Stimulated activated effector memory CD8-positive, alpha-beta T cell treated with anti-CD3 and anti-CD28 coated beads, Interleukin-12 subunit alpha, Interleukin-12 subunit beta, amount 100 ng/mL, for 72 hours (primary cell): Measurements from ENCODE around the gene GARIN5B.

Source experiments
- ATAC-seq: fragments of 150-1000 bp; cut with Tn5 transposase; 2 replicates; pipeline ENCODE4 v1.10.0; 2021
- DNase-seq, 2 donors: peaks; one replicate each; pipeline ENCODE4 v3.0.0; 2021 to 2022; ENCODE audit warnings: low spot score in 2 of 2
- H3K27ac Mint-ChIP-seq: one replicate; pipeline ENCODE4 v1.8.0; 2022; ENCODE audit warnings: mild to moderate bottlenecking, mixed read lengths
- H3K36me3 Mint-ChIP-seq: one replicate; pipeline ENCODE4 v1.8.0; 2022; ENCODE audit warnings: mild to moderate bottlenecking, mixed read lengths
- H3K4me1 Mint-ChIP-seq: one replicate; pipeline ENCODE4 v1.8.0; 2022; ENCODE audit warnings: mixed read lengths
- H3K4me3 Mint-ChIP-seq: one replicate; pipeline ENCODE4 v1.8.0; 2022; ENCODE audit warnings: mild to moderate bottlenecking, mixed read lengths
- H3K9me3 Mint-ChIP-seq: one replicate; pipeline ENCODE4 v1.8.0; 2022; ENCODE audit warnings: mixed read lengths

The GARIN5B gene

DNA sequence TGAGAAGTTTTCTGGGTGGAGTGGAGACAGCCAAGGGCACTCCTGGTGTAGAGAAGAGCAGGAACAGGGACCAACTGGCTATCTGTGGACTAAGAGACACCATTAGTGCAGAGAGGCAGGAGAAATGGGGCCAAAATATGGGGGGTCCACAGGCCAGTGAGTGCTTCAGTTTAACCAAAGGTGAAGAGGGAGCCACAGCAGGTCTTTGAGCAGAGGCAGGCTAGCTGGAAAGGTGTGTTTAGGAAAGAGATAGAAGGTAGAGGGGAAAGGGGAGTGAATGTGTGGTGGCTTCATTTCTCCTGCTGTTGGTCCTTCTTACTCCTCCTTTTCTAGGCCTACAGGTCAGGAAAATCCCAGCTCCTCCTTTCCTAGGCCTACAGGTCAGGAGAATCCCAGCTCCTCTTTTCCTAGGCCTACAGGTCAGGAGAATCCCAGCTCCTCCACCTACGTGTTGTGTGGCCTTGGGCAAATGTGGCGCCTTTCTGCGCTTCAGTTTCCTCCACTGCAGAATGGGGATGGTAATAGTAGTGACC is 19.5 kb upstream of the GARIN5B start:
- DNase-seq, result no peak
- Mint-ChIP-seq H3K4me3 (peak overlapping the region; percentile 99), H3K36me3 (peaks cover 32% of the 10 kb centered on the region), H3K4me1 (peaks cover 58% of the 10 kb centered on the region), H3K27ac (peak overlapping the region; percentile 100), H3K9me3 (no peaks in the 10 kb centered on the region)
- no peak for ATAC-seq

DNA sequence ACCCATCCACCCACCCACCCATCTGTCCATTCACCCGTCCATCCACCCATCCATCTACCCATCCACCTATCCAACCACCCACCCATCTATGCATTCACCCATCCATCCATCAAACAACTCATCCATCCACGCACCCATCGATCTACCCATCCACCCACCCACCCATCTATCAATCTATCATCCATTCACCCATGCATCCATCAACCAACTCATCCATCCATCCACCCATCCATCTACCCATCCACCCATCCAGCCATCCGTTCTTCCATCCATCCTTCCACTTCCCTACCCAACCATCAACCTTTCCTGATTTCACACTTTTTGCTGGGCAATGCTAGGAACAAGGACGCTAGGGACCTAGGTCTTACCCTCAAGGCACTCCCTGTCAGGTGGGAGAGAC is 19.0 kb upstream of the GARIN5B start:
- Mint-ChIP-seq H3K9me3 (no peaks in the 10 kb centered on the region), H3K36me3 (peaks cover 26% of the 10 kb centered on the region), H3K4me3 (peak overlapping the region; percentile 99), H3K27ac (peak overlapping the region; percentile 100), H3K4me1 (peaks cover 52% of the 10 kb centered on the region)
- DNase-seq, result no peak
- no peak for ATAC-seq

DNA sequence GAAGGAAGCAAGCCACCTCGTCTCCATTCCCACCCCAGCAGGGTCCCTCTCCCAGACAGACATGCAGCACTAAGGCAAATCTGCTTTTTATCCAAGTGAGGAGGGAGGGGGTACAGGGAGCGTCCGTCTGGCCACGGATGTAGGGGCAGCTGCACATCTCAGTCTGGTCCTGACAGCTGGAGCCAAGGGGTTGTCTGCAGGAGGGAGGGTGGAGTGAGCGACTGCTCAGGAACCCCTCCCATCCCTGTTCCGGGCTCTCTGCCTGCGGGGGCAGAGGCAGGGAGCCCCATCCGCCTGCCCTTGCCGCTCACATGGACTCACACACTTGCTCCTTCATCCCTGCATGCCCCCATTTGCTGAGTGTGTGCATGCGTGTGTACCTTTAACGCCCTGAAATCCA is 16.1 kb upstream of the GARIN5B start:
- no peaks in the 10 kb centered on the region for H3K9me3 Mint-ChIP-seq
- DNase-seq (no peak), ATAC-seq (no peak)
- no peak overlapping the region for H3K27ac Mint-ChIP-seq
- peaks cover 6% of the 10 kb centered on the region for H3K36me3 Mint-ChIP-seq
- no peak overlapping the region for H3K4me3 Mint-ChIP-seq
- peaks cover 28% of the 10 kb centered on the region for H3K4me1 Mint-ChIP-seq

DNA sequence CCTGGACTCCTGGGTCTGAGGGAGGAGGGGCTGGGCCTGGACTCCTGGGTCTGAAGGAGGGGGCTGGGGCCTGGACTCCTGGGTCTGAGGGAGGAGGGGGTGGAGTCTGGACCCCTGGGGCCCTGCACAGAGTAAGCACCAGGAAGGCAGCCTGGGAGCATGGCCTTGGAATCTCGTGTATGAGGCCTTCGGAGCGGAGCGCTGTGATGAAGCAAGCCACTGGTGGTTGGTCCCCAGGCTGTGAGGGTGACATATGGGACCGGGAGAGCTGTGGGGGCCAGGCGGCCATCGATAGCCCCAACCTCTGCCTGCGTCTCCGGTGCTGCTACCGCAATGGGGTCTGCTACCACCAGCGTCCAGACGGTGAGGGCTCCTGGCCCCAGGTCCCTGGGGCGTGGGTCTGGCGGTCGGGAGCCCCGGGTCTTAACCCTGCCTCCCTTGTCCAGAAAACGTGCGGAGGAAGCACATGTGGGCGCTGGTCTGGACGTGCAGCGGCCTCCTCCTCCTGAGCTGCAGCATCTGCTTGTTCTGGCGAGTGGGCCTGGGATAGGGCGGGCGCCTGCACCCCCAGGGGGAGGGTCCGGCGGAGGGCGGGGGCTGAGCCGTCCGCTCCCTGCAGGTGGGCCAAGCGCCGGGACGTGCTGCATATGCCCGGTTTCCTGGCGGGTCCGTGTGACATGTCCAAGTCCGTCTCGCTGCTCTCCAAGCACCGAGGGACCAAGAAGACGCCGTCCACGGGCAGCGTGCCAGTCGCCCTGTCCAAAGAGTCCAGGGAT is 14.5 kb upstream of the GARIN5B start:
- no peak for ATAC-seq
- H3K4me3 Mint-ChIP-seq, result no peak overlapping the region
- H3K36me3 Mint-ChIP-seq, result peaks cover 6% of the 10 kb centered on the region
- no peak overlapping the region for H3K27ac Mint-ChIP-seq
- DNase-seq, result no peak
- H3K9me3 Mint-ChIP-seq, result no peaks in the 10 kb centered on the region
- H3K4me1 Mint-ChIP-seq, result peaks cover 27% of the 10 kb centered on the region

DNA sequence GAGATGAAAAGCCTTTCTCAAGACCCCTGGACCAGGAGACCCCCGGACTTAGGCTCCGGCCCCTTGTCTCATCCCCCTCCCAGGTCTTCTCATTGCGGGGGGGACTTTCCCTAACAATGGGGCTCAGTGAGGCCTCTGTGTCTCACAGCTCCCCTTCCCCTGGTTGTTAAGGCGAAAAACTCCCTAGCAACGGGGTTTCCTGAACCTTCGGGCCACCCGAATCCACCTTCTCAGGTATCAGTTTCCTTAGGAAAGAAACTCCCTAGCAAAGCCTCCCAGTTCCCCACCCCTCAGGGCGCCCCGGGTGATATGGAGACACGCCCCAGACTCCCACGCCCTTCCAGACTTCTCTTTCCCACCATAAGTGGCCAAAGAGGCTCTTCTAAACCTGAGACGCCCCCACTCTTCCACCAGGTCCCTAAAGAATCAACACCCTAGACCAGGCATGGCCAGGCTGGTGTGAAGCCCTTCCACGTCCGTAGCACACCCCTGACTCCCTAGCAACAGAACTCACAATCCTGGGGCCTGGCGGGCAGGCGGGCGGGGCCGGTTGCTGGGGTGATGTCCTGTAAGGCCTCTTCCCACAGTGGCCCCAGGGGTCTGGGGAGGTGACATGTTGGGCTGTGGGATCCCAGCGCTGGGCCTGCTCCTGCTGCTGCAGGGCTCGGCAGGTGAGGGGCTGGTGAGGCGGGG is 13.3 kb upstream of the GARIN5B start, which contains the start of gene TMEM190:
Gene TMEM190, plus strand, starts transcription at position 586 of the 693 bp plus-strand sequence. Its CDS starts 28 bp downstream, at position 614.
- Mint-ChIP-seq H3K9me3 (no peaks in the 10 kb centered on the region), H3K27ac (no peak within 1 kb of the TSS), H3K36me3 (peaks cover 6% of the 10 kb centered on the region), H3K4me3 (no peak within 1 kb of the TSS), H3K4me1 (peaks cover 15% of the 10 kb centered on the region)
- ATAC-seq (no peak), DNase-seq (no peak)

DNA sequence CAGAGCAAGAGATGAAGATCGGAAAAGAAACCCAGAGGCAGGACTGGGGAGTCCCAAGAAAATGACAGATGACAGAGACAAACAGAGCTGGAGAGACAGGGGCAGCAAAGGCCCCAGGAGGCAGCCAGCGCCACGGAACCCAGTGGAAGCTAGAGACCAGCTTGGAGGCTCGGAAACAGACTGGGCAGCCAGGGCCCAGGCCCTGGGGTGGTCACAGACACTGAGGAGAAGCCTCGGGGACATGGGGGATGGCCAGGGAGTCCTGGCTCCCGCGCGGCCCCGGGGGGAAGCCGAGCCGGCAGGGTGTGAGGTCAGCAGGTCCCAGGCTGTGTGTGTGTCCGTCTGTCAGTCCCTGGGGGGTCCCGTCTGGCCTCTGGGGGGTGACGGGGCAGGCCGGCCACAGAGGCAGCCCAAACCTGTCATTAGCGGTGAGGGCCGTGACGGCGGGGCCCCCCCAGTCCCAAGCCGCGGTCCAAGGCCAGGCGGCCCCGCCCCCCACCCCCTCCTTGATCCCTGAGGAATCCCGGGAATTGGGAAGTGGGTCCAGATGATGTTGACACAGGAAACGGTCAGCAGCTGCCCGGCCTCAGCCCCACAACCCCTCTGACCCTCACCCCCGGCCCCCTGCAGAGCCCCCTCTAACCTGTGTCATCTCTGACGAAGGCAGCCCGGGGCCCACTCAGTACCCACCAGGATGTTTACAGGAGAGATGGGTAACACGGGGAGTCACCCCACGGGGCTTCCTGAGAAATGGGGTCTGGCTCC is 11.1 kb upstream of the GARIN5B start:
- H3K4me1 Mint-ChIP-seq, result peaks cover 15% of the 10 kb centered on the region
- H3K4me3 Mint-ChIP-seq, result no peak overlapping the region
- H3K27ac Mint-ChIP-seq, result no peak overlapping the region
- H3K36me3 Mint-ChIP-seq, result peaks cover under 1% of the 10 kb centered on the region
- DNase-seq, result no peak
- ATAC-seq, result no peak
- H3K9me3 Mint-ChIP-seq, result no peaks in the 10 kb centered on the region

DNA sequence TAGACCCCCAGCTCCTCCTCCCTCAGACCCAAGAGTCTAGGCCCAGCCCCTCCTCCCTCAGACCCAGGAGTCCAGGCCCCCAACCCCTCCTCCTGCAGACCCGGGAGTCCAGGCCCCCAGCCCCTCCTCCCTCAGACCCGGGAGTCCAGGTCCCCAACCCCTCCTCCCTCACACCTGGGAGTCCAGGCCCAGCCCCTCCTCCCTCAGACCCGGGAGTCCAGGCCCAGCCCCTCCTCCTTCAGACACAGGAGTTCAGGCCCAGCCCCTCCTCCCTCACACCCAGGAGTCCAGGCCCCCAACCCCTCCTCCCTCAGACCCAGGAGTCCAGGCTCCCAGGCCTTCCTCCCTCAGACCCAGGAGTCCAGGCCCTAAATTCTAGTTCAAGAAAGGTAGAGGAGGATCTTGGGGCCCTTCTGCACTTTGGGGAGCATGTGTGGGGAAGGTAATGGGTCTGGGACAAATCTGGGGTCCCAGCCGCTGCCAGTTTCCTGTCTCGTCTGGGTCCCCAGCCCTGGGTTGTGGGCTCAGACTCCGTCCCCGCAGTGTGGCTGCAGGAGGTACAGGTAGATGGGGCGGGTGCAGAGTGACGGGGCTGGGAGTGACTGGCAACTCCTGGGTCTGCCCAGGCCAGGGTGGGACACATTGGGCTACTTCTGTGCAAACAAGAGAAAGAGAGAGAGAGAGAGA is 10.4 kb upstream of the GARIN5B start:
- Mint-ChIP-seq H3K36me3 (no peaks in the 10 kb centered on the region), H3K4me3 (no peak overlapping the region), H3K27ac (no peak overlapping the region), H3K9me3 (no peaks in the 10 kb centered on the region), H3K4me1 (peaks cover 14% of the 10 kb centered on the region)
- no peak for ATAC-seq
- DNase-seq, result no peak

DNA sequence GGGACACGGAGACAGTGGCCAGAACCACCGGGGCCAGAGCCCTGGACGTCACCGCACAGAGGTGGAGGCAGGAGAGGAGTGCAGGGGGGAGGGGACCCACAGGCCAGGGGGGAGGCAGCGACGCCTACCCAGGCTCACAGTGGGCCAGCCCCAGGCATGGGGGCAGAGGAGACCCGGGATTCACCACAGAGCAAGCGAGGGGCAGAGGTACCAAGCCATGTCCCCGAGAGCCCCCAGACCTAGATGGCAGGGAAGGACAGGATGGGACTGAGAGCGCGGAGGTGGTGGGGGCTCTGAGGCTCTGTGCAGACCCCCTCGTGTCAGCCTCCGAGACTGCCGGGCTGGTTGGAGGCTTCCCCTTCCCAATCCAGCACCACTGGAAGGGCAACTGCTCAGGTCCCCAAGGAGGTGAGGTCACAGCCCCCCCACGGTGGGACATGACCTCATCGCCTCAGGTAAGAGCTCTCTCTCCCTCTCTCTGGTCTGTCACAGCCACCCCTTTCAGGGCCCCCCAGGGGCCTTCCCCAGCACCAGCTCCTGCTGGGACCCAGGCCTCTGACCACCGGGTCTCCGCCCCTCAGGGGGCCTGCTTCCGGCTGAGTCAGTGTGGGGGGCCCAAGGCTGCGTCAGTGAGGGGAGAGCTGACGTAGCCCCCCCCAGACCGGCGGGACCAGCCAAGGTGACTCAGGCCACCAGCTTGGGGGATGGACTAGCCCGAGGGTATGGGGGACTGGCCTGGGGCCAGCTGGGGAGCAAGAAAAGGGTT is 9.4 kb upstream of the GARIN5B start:
- ATAC-seq, result peak; percentile 62
- Mint-ChIP-seq H3K36me3 (no peaks in the 10 kb centered on the region), H3K27ac (no peak overlapping the region), H3K4me1 (peaks cover 14% of the 10 kb centered on the region), H3K9me3 (no peaks in the 10 kb centered on the region), H3K4me3 (no peak overlapping the region)
- DNase-seq, result no peak

DNA sequence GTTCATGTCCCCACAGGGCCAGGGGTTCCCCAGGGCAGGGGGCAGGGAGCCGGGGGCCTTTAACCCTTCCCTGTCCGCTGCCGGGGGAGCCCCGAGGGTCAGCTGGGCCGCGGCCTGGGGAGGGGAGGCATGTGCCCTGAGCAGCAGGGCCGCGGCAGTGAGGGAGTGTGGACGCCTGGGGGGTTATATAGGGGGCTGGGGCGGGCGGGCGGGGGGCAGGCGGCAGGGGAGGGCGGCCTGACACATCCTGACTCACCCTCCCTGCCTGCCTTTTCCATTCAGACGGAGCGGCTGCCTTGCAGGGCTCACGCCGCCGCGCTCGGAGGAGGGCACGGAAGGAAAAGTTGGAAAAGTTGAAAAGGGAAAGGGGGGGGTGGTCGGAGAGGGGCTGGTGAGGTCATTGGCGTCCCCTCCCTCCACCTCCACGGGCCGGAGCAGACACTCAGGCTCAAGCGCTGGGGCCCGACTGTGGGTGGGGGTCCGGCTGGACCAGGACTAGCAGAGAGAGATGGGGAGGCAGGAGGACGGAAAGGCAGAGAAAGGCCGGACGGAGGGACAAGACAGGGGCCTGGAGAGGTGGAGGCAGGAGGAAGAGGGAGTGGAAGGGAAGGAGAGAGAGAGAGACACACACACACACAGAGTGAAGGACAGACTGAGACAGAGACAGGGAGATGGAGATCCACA is 7.4 kb upstream of the GARIN5B start, which contains the start of gene IL11:
Gene IL11, minus strand, starts transcription at position 159 of the 684 bp plus-strand sequence. Its CDS starts 153 bp downstream, at position 6.
- Mint-ChIP-seq H3K27ac (peak within 1 kb of the TSS; percentile 63), H3K36me3 (no peaks in the 10 kb centered on the region), H3K4me3 (peak within 1 kb of the TSS; percentile 74), H3K4me1 (peaks cover 14% of the 10 kb centered on the region), H3K9me3 (no peaks in the 10 kb centered on the region)
- ATAC-seq (no peak), DNase-seq (no peak)

DNA sequence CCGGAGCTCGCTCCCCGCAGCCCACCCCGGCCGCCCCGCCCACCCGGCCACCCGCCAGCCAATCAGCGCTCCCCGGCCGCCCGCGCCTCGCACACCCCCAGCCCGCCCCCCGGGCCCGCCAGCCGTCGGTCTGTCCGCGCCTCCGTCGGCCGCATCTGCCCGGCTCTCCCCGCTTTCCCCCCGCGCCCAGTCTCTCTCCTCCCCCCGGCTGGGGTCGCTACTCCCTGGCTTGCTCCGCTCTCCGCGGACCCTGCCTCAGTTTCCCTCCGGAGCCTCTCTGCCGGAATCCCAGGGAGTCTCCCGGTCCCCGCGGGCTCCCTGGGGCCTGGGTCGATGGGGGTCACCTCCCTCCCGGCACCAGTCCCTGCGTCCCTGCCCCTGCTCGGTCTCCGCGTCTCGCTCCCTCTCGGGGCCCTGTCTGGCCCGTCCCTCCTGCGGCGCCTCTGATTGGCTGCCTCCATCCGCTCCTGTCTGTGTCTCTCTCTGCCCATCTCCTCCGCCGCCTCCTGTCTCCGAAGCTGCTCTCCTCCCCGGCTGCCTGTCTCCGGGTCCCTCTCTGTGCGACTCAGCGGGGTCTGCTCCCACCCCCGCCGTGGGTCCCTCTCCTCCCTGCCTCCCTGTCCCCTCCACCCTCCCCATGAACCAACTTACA is 6.7 kb upstream of the GARIN5B start:
- DNase-seq (peak in 1 of 2 donors; percentile 36), ATAC-seq (peak; percentile 78)
- Mint-ChIP-seq H3K36me3 (no peaks in the 10 kb centered on the region), H3K4me1 (peaks cover 14% of the 10 kb centered on the region), H3K4me3 (peak overlapping the region; percentile 74), H3K9me3 (no peaks in the 10 kb centered on the region), H3K27ac (peak overlapping the region; percentile 63)

DNA sequence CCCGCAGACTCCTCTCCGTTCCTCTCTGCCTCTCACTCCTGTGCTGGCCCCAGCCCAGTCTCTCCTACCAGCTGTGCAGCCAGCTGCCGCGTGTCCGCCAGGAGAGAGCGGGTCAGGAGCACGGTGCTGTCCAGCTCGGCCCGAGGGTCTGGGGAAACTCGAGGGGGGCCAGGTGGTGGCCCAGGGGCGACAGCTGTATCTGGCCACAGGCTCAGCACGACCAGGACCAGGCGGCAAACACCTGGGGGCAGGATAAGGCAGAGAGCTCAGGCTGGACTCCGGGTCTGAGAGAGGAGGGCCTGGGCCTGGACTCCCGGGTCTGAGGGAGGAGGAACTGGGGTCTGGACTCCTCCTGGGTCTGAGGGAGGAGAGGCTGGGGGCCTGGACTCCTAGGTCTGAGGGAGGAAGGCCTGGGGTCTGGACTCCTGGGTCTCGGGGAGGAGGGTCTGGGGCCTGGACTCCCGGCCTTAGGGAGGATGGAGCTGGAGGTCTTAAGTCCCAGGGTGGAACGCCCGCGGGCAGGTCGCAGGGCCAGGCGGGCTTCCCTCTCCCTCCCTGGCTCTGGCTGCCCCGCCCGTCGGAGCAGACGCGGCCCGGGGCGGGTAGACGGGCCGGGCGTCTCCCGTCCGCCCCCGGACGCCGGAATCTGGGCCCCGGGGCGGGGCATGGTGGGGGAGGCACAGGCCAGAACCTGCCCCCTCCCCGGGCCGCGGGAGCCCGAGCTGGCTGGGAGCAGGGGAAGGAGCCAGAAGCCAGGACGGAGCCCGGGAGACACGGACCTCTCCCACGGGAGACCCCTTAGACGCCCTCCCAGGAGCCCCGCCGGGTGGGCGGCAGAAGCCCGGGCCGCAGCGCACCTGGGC is 5.9 kb upstream of the GARIN5B start:
- Mint-ChIP-seq H3K4me1 (peaks cover 12% of the 10 kb centered on the region), H3K27ac (no peak overlapping the region), H3K9me3 (no peaks in the 10 kb centered on the region), H3K36me3 (no peaks in the 10 kb centered on the region), H3K4me3 (peak overlapping the region; percentile 74)
- DNase-seq (peak in 1 of 2 donors; percentile 39), ATAC-seq (peak; percentile 58)

DNA sequence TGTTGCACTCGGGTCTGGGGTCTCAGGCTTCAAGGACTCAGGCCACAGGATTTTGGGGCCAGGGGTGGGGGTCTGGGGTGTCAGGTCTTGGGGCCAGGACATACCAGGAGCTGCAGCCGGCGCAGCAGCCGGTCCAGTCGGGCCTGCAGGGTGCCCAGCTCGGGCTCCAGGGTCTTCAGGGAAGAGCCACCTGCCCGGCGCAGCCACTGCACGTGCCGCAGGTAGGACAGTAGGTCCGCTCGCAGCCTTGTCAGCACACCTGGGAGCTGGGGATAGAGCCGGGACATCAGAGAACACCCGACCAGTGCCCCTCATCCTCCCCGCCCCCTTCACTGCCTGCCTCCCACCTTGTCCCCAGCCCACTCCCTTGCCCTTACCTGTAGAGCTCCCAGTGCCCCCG is 5.0 kb upstream of the GARIN5B start:
- no peak for ATAC-seq
- no peak overlapping the region for H3K4me3 Mint-ChIP-seq
- no peaks in the 10 kb centered on the region for H3K9me3 Mint-ChIP-seq

More for the DNA sequence above, 5.0 kb upstream of the GARIN5B start:
- Mint-ChIP-seq H3K36me3 (no peaks in the 10 kb centered on the region), H3K27ac (no peak overlapping the region), H3K4me1 (peaks cover 7% of the 10 kb centered on the region)
- DNase-seq, result no peak
